HCT116 (cell line): ENCODE results near the gene CCBE1. TPM values are rescaled to one million over a fixed set of nuclear protein-coding genes. Genes with fewer than 3 reads are reported as not detected.

Experiments used
- ATAC-seq: fragments of 200-7000 bp; cut with Tn5 transposase; 2 replicates; pipeline ENCODE4 v1.9.1; 2020; ENCODE audit warnings: mild to moderate bottlenecking, moderate library complexity
- BruUV-seq: library from RNA; stranded (reverse); fragments of 400-500 nt; replicated peaks from 2 replicates; lab custom pipeline; 2021; lab: Mats Ljungman, UMichigan
- CTCF ChIA-PET: fragments of 300-600 bp; sonication (Branson Sonifier 250); formaldehyde crosslinking; loops from one replicate; lab custom pipeline; 2021; ENCODE audit warnings: antibody characterized with exemption; lab: Charles Lee
- POLR2A ChIA-PET: fragments of 300-600, 350-600 bp; sonication (Branson Sonifier 250); formaldehyde crosslinking; loops from one replicate; lab custom pipeline; 2021; ENCODE audit warnings: antibody characterized with exemption; lab: Charles Lee
- RAD21 ChIA-PET, 2 experiments: fragments of 300-600 bp; sonication (Branson Sonifier 250); formaldehyde crosslinking; loops; one replicate each; lab custom pipeline; 2023; ENCODE audit warnings: low total read pairs in 2 of 2; ENCODE audit not compliant: uncharacterized antibody in 2 of 2, unreplicated experiment in 2 of 2, low non-redundant PET in 1 of 2; lab: Charles Lee
- DNase-seq: peaks from one replicate; pipeline ENCODE4 v3.0.0-alpha.2; 2010; ENCODE audit warnings: low read depth, low spot score
- H2AFZ ChIP-seq: fragments of 200-600 bp; shearing (Covaris generic), sonication (generic); 2 replicates; pipeline ENCODE4 v1.6.1; 2017; ENCODE audit warnings: low read depth, mixed run types, mixed read lengths, antibody characterized with exemption, low read length; ENCODE audit not compliant: poor library complexity, severe bottlenecking
- H3K27ac ChIP-seq: 2 replicates; pipeline ENCODE4 v1.5.1; 2012; ENCODE audit warnings: low read depth, low read length
- H3K27me3 ChIP-seq: fragments of 200-600 bp; sonication (generic); 2 replicates; pipeline ENCODE4 v1.6.1; 2016; ENCODE audit warnings: mixed run types, low read length, mixed read lengths; ENCODE audit not compliant: insufficient read depth
- H3K36me3 ChIP-seq, 2 experiments: fragments of 200-500 bp in 1 of 2; fragments of 200-600 bp in 1 of 2; sonication (Bioruptor generic) in 1 of 2; sonication (generic) in 1 of 2; 2 replicates each; pipeline versions ENCODE4 v1.5.1 to v1.6.1; 2014 to 2016; ENCODE audit warnings: low read length in 2 of 2, inconsistent platforms in 1 of 2, mixed read lengths in 1 of 2, mixed run types in 1 of 2; ENCODE audit not compliant: insufficient read depth in 2 of 2, control insufficient read depth in 1 of 2
- H3K4me1 ChIP-seq, 2 experiments: fragments of 200-600 bp in 1 of 2; sonication (generic) in 1 of 2; 2 replicates each; pipeline versions ENCODE4 v1.5.1 to v1.6.1; 2012 to 2017; ENCODE audit warnings: low read length in 2 of 2, inconsistent platforms in 1 of 2, mild to moderate bottlenecking in 1 of 2, mixed read lengths in 1 of 2, mixed run types in 1 of 2, moderate library complexity in 1 of 2; ENCODE audit not compliant: insufficient read depth in 2 of 2, control insufficient read depth in 1 of 2
- H3K4me2 ChIP-seq: fragments of 200-600 bp; sonication (generic); 2 replicates; pipeline ENCODE4 v1.6.1; 2017; ENCODE audit warnings: mixed run types, low read length, mixed read lengths
- H3K4me3 ChIP-seq, 2 experiments: fragments of 200-600 bp in 1 of 2; sonication (generic) in 1 of 2; replicated peaks in 1 of 2; 2 replicates each; pipeline ENCODE4 v1.5.1; 2011 to 2016; ENCODE audit warnings: low read length in 2 of 2, control low read depth in 1 of 2, low read depth in 1 of 2, mild to moderate bottlenecking in 1 of 2, mixed read lengths in 1 of 2, mixed run types in 1 of 2
- H3K79me2 ChIP-seq: fragments of 200-600 bp; sonication (generic); 2 replicates; pipeline ENCODE4 v1.6.1; 2017; ENCODE audit warnings: mild to moderate bottlenecking, mixed run types, low read length, moderate library complexity, mixed read lengths; ENCODE audit not compliant: insufficient read depth
- H3K9ac ChIP-seq: fragments of 200-600 bp; sonication (generic); 2 replicates; pipeline ENCODE4 v1.6.1; 2016; ENCODE audit warnings: low read length, mixed read lengths
- H3K9me2 ChIP-seq: fragments of 200-600 bp; sonication (generic), shearing (Covaris generic); 2 replicates; pipeline ENCODE4 v1.6.1; 2017; ENCODE audit warnings: mixed run types, mild to moderate bottlenecking, moderate library complexity; ENCODE audit not compliant: insufficient read depth
- H3K9me3 ChIP-seq, 2 experiments: fragments of 200-500 bp in 1 of 2; fragments of 200-600 bp in 1 of 2; sonication (Bioruptor generic) in 1 of 2; sonication (generic) in 1 of 2; 2 replicates each; pipeline ENCODE4 v1.6.1; 2014 to 2017; ENCODE audit warnings: low read length in 2 of 2, mixed read lengths in 2 of 2, inconsistent platforms in 1 of 2, low read depth in 1 of 2, mild to moderate bottlenecking in 1 of 2, mixed run types in 1 of 2, moderate library complexity in 1 of 2; ENCODE audit not compliant: control insufficient read depth in 1 of 2, insufficient read depth in 1 of 2
- H4K20me1 ChIP-seq: fragments of 200-600 bp; sonication (generic), shearing (Covaris generic); 2 replicates; pipeline ENCODE4 v1.6.1; 2017; ENCODE audit warnings: mixed run types, mild to moderate bottlenecking, moderate library complexity; ENCODE audit not compliant: insufficient read depth
- POLR2A ChIP-seq: IDR thresholded peaks from 2 replicates; pipeline ENCODE4 v1.7.0; 2011; ENCODE audit warnings: borderline replicate concordance; ENCODE audit not compliant: insufficient read depth, insufficient read length; ENCODE audit errors: extremely low read depth
- POLR2AphosphoS5 ChIP-seq: IDR thresholded peaks from 2 replicates; pipeline ENCODE4 v1.6.1; 2011; ENCODE audit warnings: mild to moderate bottlenecking, low read depth, low read length, moderate library complexity
- RAD21 ChIP-seq: IDR thresholded peaks from 2 replicates; pipeline ENCODE4 v1.6.1; 2012; ENCODE audit warnings: low read depth, mild to moderate bottlenecking
- SP1 ChIP-seq: IDR thresholded peaks from 2 replicates; pipeline ENCODE4 v1.6.1; 2012; ENCODE audit warnings: low read depth
- intact Hi-C: fragments of 100-400 bp; cut with micrococcal nuclease; formaldehyde crosslinking; loops from 2 replicates; pipeline ENCODE4 v1.10.0; 2022
- total RNA-seq: library from RNA; stranded (reverse); gene quantifications from one replicate; pipeline ENCODE4 v1.2.1, GENCODE V29; 2021; ENCODE audit not compliant: unreplicated experiment
- TF ChIP-seq, protein P1 (sequence below), 3 experiments: fragments of 200-600 bp in 1 of 3; sonication (generic) in 1 of 3; IDR thresholded peaks in 2 of 3; conservative IDR thresholded peaks in 1 of 3; 2 replicates each; pipeline ENCODE4 v1.5.1; 2012 to 2017; ENCODE audit warnings: low read depth in 2 of 3, low read length in 2 of 3, antibody characterized with exemption in 1 of 3, borderline replicate concordance in 1 of 3, control low read depth in 1 of 3, mild to moderate bottlenecking in 1 of 3, mixed read lengths in 1 of 3, mixed run types in 1 of 3, moderate library complexity in 1 of 3; ENCODE audit not compliant: insufficient read depth in 1 of 3

The CCBE1 gene
- total RNA-seq, 1 experiment from 2014 or later, result 0.84 TPM

DNA sequence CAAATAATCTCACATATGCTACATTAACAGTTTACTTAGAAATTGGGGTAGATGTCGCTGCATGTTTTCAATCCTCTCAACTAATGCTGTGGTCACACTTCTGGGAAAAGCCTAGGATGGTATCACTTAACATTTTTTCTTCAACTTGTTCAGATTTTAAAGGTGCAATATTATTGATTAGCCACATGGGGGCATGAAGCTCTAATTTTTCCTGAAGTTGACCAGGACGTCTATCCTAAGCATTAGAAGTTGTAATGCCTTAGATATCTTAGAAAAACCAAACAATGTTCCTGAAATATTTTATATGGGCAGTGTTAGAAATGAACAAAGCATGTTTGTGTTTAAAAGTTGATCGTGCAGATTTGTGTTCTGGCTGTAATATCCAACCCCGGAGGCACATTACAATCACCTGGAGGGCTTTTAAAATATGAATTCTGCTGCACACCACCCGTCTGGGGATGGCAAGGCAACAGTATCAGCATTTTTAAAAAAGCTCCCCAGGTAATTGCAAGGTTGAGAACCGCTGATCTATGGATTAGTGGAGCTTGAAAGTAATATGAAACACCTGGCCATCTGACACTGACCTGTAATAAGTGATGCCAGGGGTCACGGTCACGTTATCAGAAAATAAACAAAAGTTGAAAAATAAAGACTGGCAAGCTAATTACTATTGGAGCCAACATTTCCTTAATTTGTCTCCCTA lies 237.7 kb downstream of the CCBE1 start:
- Histone ChIP-seq H3K79me2 (no peaks in the 10 kb centered on the region), H3K9ac (no peak overlapping the region)
- TF ChIP-seq RAD21 (peak; percentile 71), SP1 (no peak), POLR2AphosphoS5 (no peak), POLR2A (no peak)
- TF ChIP-seq, protein P1, sequence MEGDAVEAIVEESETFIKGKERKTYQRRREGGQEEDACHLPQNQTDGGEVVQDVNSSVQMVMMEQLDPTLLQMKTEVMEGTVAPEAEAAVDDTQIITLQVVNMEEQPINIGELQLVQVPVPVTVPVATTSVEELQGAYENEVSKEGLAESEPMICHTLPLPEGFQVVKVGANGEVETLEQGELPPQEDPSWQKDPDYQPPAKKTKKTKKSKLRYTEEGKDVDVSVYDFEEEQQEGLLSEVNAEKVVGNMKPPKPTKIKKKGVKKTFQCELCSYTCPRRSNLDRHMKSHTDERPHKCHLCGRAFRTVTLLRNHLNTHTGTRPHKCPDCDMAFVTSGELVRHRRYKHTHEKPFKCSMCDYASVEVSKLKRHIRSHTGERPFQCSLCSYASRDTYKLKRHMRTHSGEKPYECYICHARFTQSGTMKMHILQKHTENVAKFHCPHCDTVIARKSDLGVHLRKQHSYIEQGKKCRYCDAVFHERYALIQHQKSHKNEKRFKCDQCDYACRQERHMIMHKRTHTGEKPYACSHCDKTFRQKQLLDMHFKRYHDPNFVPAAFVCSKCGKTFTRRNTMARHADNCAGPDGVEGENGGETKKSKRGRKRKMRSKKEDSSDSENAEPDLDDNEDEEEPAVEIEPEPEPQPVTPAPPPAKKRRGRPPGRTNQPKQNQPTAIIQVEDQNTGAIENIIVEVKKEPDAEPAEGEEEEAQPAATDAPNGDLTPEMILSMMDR (IDR thresholded peaks at IDR 0.05 in 2 of 3, conservative IDR thresholded peaks at IDR 0.05 in 1 of 3; ENCODE audit: borderline replicate concordance in 1 of 3, insufficient read depth in 1 of 3, low read depth in 2 of 3, low read length in 2 of 3), result peak; percentile 43 to 65 (median 49); a peak in 4 of 6 replicates
- TF ChIP-seq, all 23 proteins: peak for 2
- CTCF ChIA-PET, result interaction anchor here (0.7 to 4.7 kb wide), 9 partner anchors 17 to 364 kb away, joined by 3 to 112 read pairs (median 5); partner anchors contain the start of gene CCBE1
- peak overlapping the region; percentile 50 for H2AFZ ChIP-seq
- no peak overlapping the region for H3K4me2 ChIP-seq
- no peak overlapping the region for H3K27ac ChIP-seq
- RAD21 ChIA-PET, result interaction anchor here (0.6 to 1.9 kb wide), 3 partner anchors 172 to 364 kb away, joined by 3 to 9 read pairs (median 8); no protein-coding TSS in a partner anchor
- peak; percentile 69 for ATAC-seq
- H4K20me1 ChIP-seq, result no peaks in the 10 kb centered on the region
- DNase-seq, result peak; percentile 10
- POLR2A ChIA-PET, result interaction anchor here (1.0 kb wide), 1 partner anchor 364 kb away, joined by 3 read pairs; no protein-coding TSS in a partner anchor
- peaks cover 16% of the 10 kb centered on the region for H3K27me3 ChIP-seq
- no peaks in the 10 kb centered on the region for H3K9me2 ChIP-seq
- intact Hi-C loops, result loop anchor here (1.0 kb wide), 1 partner anchor 364 kb away; no protein-coding TSS in a partner anchor
- H3K4me1 ChIP-seq, result no peaks in the 10 kb centered on the region
- H3K4me3 ChIP-seq, result no peak overlapping the region
- no TSS peak for BruUV-seq
- no peaks in the 10 kb centered on the region for H3K36me3 ChIP-seq
- H3K9me3 ChIP-seq, result no peaks in the 10 kb centered on the region
